ENCODE results near the gene NCAPD3.
"Not testable (repeated sequence)": the region's sequence is repeated elsewhere in the genome, so short reads cannot be mapped to it uniquely, and the experiment has no call there.

The NCAPD3 gene

DNA sequence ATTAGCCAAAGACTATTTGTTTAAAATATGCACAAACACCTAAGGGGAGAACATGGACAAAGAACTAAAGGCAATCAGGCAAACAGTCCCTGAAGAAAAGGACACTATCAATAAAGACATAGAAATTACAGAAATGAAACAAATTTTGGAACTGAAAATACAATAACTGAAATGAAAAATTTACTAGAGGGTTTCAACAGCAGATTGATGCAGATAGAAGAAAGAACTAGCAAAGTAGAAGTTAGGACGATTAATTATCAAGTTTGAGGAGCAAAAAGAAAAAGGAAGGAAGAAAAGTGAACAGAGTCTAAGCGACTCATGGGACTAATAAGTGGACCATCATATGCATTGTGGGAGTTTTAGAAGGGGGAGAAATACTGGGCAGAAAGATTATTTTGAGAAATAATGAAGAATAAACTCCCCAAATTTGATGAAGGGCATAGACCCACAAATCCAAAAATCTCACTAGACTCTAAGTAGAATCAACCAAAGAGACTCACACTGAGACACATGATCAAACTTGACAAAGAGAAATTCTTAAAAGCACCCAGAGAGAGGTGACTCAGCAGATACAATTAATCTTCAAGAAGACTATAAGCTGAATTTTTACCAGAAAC, 92.0 kb downstream of the NCAPD3 start:
- no peak for DNase-seq (ENCODE audit: low spot score)

GRCh38 chr11:134126217-134126822, 97.4 kb downstream of the NCAPD3 start:
- DNase-seq (ENCODE audit: low spot score): peak; percentile 89

- peak; percentile 56 for DNase-seq (ENCODE audit: low spot score)
Measured at GRCh38 chr11:134125507-134125906, 98.3 kb downstream of the NCAPD3 start.

- DNase-seq (ENCODE audit: low spot score): peak; percentile 71
Measured at GRCh38 chr11:134124660-134125451, 98.9 kb downstream of the NCAPD3 start.

GRCh38 chr11:134120921-134121526, 102.7 kb downstream of the NCAPD3 start:
- peak; percentile 91 for DNase-seq (ENCODE audit: low spot score)

- DNase-seq (ENCODE audit: low spot score): peak; percentile 76
Measured at GRCh38 chr11:134120143-134120850, 103.5 kb downstream of the NCAPD3 start.

- no peak for DNase-seq (ENCODE audit: low spot score)
Measured at GRCh38 chr11:134119094-134119493, 104.7 kb downstream of the NCAPD3 start.

DNA sequence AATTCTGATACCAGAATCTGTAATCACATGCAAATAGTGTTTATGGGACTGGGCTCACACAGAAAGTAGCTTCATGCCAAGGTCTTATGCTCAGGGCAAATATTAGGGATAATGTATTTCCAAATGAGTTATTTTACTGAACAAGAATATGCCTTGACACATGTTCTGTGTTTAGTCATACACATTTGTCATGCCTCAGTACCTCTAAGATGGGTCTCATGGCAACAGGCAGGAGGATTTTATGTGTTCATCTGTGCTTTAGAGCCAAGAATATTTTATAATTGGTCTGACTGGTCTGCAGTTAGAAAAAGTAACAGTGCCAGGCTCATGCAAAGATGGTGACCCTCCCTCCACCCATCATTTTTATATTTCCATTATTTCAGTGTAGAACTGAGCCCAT, 105.8 kb downstream of the NCAPD3 start:
- no peak for DNase-seq (ENCODE audit: low spot score)

DNA sequence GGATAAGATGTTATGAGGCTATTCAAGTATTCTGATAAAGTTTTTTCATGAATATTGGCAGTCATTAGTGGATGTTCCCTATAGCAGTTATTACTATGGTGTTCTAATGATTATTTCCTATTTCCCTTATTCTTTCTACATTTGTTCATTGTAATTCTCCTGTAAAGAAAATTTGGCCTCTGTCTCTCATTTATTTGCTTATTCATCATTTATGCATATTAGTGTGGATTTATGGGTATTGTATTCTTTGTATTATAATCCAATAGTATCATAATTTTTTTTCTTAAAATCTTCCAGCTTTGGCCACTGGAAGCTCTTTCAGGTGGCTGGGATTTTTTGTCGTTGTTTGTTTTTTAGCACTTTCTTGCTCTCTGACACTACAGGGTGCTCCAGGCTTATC, 107.6 kb downstream of the NCAPD3 start:
- DNase-seq (ENCODE audit: low spot score): no peak

- not testable (repeated sequence) for DNase-seq (ENCODE audit: low spot score)
Measured at GRCh38 chr11:134113787-134114186, 110.0 kb downstream of the NCAPD3 start.

DNA sequence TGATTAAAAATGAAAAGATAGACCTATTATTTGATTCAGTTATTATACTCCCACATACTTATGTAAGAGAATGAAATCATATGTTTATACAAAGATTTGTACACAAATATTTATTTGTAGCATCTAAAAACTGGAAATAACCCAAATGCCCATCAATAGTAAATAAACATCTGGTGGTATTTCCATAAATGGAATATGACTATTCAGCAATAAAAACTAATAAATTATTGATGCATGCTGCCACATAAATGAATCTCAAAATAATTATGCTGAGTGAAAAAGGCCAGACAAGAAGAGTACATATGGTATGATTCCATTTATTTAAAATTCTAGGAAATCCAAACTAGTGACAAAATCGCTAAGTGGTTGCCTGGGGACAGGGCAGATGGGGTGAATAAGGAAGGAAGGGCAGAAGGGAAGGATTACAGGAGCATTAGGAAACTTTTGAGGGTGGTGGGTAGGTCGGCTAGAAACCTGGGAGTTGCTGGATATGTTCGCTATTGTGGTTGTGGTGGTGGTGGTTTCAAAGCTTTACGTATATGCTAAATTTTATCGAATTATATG, 113.4 kb downstream of the NCAPD3 start:
- DNase-seq (ENCODE audit: low spot score): no peak
